ENCODE results near the gene VAV2. TPM values are rescaled to one million over a fixed set of nuclear protein-coding genes. Genes with fewer than 3 reads are reported as not detected.
"Not testable (repeated sequence)": the region's sequence is repeated elsewhere in the genome, so short reads cannot be mapped to it uniquely, and the experiment has no call there.

The VAV2 gene
- total RNA-seq, 1 donor from 2014 or later = 21.0 TPM

DNA sequence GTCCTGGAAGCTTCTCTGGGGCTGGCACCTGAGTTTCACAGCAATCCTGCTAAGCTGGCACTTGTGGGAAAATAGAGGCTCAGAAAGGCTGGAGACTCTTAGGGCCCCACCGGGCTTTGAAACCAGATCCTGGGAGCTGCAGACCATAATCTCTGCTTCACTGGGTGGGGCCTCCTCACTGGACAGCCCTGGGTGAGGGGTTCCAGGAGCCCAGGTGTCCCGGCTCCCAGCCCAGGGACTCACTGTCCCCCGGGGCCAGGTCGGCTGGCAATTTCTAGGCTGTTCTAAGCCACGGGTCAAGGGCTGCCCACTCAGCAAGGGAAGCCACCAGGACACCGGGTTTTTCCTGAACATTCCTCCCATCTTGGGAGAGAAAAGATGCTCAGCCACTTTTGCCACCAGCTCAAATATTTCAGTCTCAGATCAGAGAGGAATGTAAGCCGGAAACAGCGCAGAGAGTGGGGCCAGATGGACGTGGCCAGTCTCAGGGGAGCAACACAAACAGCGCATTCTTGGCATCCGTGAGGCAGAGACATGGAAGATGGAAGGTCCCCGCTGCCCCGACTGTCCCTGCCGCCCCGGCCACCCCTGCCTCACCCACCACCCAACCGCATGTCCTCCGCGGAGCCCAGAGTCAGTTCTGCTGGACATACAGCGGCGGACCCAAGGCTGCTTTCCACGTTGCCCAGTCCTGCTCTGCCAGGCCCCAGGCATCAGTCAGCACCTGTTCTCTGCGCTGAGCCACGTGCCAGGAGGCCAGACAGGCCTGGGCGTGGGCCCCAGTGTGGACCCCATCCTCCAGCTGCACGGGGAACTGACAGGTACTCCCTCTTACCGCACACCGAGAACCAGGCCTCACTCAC lies 72.6 kb downstream of the VAV2 start:
- no peak for DNase-seq (ENCODE audit: low read depth, low spot score)

DNA sequence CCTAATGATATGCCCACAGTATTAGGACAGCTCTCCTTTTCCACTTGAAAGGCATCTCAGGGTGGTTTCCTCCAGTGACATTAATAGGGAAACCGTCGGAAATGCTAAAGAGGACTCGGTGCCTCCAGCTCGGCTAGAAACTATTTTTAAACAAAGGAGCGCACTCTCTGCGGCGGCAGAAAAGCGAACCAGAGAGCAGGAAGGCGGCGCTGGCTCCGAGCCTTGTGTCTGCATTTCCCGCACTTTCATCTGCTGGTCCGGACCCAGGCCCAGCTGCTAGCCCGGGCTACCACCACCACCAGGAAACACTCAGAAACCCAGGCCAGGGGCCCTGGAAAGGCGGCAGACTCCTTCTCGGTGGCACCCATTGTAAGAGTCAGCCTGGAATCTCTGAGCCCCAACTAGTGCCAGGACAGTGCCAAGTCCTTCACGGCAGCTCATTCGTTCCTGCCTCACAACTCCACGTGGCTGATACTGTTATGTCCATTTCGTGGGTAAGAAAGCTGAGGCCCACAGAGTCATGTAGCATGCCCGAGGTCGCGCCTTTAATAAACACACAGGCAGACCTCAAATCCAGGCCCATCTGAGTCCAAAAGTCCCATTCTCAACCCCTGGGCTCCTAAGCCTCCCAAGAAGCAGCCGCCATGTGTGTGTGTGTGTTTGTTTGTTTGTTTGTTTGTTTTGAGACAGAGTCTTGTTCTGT lies 73.9 kb downstream of the VAV2 start:
- no peak for DNase-seq (ENCODE audit: low read depth, low spot score)

DNA sequence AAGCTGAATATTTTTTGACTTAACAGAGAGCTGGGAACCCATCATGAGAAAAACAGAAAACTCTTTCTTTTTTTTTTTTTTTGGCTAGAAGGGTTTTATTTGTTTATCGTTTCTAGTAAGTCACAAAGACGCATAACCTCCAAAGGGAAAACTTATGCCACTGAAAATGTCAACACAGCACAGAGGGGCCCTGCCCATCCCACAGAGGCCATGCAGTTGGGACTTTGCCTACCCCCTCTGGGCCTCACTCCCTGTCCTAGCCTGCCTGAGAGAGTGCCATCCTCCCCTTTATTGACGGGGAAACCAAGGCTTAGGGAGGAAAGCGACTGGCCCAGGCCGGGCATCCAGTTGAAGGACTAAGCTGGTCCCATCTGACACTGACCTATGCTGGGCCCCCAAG lies 74.7 kb downstream of the VAV2 start:
- no peak for DNase-seq (ENCODE audit: low read depth, low spot score)

DNA sequence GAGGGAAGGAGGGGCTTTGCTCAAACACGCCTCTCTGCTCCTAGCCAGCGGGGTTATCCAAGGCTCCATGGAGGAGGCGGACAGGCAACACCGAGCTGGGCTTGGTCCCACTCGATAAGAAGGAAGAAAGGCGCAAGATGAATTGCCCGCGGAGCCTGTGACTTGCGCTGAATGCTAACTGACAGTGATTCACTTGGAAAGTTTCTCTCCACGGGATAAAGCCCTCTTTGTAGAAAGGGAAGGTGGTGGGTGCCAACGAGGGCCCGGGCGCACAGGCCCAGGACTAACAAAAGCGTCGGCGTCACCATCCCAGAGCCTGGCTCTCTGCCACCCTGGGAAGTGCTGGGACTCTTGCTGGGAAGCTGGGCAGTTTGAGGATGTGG lies 76.0 kb downstream of the VAV2 start:
- no peak for DNase-seq (ENCODE audit: low read depth, low spot score)

DNA sequence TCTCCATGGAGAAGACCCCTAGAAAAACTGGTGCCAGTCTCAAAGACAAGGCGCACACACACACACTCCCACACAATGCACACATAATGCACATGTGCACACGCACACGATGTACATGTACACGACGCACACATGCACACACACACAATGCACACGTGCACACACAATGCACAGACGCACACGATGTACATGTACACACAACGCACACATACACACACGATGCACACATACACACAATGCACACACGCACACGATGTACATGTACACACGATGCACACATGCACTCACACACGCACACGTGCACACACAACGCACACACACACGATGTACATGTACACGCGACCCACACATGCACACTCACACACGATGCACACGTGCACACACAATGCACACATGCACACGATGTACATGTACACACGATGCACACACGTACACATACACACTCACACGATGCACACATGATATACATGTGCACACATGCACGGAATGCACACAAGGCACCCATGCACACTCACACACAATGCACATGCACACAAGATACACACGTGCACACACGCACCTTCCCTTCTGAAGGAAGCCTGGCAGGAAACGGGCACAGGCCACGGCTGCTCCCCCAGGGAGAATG lies 76.5 kb downstream of the VAV2 start:
- DNase-seq (ENCODE audit: low read depth, low spot score) = no peak

DNA sequence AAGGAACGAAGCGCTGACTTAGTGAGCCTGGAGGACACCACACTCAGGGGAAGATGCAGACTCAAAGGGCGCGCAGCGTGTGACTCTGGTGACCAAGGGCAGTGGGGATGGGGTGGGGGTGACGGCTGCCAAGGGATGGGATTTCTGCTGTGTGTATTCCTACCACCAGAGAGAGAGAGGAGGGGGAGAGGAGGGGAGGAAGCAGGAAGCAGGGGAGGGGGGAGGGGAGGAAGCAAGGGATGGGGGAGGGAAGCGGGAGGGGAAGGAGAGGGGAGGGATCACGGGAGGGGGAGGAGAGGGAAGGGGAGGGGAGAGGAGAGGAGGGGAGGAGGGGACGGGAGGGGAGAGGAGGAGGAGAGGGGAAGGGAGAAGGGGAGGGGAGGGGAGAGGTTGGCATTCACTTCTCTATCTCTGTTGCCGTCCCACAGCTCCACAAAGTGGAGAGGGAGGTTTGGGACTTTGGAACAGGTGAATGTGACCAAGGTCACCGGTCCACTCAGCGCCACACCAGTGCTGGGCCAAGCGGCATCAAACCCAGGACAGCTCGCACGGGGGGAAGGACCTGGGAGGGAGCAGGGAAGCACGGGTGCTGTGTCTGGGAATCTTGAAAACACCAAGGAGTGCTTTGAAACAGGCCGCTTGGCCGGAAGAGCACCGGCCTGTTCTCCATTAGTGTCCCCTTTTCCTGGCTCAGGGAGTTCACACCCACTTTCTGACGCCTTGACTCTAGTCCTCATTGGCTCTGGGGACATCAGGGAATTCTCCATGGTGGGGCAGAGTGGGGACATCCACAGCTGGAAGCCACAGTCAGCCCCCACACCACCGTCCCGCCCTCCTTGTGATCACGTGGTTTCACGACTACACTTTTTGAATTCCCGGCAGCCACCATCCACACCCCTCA lies 77.4 kb downstream of the VAV2 start:
- no peak for DNase-seq (ENCODE audit: low read depth, low spot score)

DNA sequence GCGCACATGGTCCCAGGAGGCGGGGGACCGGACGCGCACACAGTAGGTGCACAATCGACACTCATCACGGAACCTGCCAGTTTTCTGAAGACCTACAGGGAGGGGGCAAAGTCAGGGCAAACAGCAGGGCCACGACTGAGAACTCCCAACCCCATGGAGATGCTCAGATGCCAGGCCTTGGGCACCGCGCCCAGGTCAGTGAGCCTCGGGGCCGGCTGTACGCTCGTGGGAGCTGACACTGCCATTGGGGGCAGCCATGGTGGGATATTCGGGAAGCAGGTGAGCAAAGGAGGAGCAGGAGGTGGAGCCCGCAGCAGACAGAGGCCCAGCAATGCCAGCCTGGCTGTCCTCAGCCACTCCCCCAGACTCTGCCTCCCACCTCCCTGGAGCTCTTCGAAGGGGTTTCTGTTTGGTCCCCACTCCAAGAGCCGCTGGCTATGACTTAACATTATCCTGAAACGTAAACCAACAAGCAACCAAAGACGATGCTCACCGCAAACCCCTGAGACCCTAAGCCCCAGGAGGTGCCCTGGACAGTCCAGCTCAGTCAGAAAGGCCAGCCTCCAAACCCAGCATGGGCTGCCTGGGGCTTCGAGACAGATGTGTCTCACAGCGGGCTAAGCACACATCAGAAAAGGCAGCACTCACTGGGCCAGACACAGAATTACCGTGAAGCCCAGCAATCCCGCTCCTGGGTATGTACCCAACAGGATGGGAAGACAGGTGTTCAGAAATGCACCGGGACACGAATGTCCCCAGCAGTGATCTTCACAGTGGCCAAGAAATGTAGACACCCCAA lies 78.4 kb downstream of the VAV2 start:
- no peak for DNase-seq (ENCODE audit: low read depth, low spot score)

DNA sequence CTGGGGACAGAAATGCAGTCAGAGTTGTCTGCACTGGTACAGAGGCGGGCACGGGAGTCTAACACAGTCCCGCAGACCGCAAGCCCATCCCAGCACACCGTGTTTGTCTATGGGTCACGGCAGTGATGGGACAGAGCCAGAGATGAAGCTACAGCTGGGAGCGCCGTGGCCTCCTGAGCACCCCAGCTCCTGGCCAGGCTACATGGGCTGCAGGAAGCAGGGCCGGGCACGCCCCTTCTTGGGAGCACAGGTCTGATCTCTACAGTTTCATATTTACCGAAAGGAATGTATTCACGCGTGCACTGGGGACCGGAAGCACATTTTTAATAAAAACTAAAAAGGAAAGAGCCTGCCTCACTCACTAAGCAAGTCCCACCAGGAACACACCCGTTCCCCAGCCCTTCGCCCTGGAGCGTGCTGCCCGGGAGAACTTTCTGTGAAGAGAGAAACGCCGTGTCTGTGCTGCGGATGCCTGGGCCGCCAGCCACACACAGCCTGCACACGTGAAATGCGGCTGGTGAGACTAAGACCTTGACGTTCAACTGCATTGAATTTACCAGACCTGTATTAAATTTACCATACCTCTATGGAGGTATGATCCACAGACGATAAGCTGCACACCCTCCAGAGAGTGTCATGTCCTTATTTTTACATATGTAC lies 81.1 kb downstream of the VAV2 start:
- no peak for DNase-seq (ENCODE audit: low read depth, low spot score)

DNA sequence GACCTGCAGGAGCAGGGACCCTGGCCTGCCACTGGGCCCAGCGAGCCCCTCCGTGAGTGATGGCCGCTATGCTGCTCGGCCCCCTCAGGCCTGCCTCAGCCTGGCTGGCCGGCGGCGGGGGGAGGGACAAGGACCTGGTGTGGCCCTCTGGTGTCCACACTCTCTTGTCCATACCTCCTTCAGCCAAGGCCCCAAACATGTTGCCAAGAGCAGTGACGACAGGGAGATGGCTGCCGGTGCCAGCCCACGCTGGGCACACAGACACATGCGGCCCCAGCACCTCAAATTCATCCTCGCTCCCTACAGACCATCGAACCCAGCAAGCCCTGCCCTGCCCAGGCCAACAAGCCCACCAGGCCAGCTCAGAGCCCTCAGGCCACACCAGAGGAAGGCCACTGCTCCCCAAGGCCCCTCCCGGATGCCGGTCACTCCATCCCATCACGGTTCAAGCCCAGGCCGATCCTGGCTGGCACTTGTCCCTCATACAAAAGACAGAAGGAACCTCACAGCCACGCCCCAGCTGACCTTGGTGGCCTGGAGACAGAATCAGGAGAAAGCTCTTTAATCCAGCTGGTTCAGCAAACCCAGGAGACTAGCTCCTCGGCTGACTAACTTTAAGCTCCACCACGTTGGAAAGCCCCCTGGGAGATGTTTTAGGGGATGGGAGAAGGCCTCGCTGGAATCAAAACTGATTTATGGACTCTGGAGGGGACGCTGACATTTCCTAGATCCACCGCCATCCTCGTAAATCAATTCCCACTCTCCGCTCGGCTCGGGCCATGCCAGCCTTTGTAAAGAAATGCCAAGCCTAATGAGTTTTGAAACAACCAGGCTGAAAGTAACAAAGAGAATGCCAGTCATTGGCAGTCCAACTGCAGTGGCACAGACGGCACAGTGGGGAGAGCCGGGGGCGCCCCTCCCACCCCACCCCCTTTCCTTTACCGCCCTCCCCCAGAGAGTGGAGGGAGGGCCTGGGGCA lies 84.9 kb downstream of the VAV2 start:
- no peak for DNase-seq (ENCODE audit: low read depth, low spot score)

DNA sequence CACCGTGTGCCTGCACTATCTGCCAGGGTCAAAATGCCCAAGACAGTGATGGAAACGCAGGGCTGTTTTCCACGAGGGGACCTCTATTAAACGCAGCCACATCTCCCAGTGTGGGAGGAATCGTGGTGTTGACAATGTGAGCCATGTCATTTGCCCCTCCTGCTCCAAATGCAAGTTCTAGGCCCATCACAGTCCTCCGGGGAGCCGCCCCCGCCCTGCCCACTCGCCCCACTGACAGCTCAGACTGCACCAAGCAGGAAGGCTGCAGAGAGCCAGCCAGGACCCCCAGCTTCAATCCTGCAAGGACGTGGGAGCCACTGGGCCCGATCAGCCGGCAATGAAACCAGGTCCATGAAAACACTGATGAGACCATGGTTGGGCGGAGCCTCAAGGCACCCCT lies 85.9 kb downstream of the VAV2 start:
- no peak for DNase-seq (ENCODE audit: low read depth, low spot score)

DNA sequence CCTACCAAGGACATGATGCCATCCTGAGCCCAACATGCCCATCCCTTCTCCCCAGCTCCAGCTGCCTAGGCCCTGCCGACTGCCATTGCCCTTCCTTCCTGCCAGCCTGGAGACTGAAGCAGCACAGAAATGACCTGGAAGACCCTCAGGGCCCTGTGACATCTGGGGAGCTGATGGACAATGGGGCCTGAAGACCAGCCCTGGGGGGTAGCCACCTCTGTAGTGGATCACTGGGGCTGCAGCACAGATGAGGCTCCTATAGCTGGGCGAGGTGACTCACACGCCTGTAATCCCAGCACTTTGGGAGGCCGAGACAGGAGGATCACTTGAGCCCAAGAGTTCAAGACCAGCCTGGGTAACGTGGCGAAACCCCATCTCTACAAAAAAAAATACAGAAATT lies 86.6 kb downstream of the VAV2 start:
- no peak for DNase-seq (ENCODE audit: low read depth, low spot score)

DNA sequence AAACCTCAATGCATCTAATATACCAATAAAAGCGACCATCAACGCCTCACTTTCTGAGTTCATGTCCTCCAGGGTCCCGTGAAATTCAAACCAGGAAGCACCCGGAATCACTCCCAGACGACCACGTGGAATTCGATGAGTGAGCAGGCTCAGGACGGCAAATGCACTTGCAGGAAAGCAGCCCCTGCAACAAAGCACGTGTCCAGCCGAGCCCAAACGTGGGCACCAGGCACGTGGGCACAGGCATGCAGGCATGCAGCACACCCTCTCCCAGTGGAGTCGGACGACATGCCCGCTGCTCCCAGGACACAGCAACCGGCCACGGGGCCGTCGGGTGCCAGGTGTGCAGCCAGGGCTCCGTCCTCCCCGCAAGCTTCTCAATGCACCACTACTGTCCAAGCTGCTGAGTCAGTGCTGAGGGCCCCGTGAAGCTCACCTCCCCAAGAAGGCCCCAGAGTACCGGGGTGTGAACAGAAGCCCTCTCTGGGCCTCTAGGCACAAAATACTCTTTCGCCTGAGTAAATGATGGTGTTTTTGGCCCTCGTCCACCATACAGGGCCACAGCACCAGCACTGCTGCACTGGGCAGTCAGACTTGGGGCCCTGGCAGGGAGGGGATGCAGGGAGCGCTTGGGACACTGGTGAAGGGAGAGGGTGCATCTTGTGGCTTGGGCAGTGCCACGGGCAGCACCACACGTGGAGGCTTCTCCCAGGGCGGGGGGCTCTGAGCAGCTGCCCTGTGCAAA lies 87.6 kb downstream of the VAV2 start:
- DNase-seq (ENCODE audit: low read depth, low spot score) = no peak

DNA sequence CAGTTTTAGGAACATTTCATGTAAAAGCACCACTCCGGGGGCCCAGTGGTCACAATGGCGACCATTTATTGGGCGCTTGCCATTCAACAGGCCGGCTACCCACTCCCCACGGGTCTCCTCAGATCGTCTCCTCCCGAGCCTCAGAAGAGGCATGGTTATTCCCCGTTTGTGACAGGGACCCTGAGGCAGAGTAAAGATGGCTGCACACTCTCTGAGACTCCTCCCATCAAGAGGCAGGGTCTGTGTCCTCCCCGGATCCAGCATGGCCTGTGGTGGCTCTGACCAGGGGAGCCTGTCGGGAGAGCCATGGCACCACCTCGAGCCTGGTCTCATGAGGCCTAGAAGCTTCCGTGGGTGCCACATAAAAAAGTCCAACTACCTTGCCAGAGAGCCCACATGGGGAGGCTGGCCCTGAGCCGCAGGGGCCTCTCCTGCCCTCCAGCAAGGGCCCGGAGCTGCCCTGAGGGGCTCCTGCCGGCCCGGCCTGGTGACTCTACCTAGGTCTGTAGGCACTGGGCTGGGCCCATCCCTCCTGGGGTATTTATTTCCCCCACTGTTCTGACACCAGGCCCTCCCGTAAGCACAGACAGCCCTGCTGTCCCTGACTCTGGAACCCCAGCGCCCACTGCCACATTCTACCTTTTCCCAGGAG lies 90.8 kb downstream of the VAV2 start:
- no peak for DNase-seq (ENCODE audit: low read depth, low spot score)

DNA sequence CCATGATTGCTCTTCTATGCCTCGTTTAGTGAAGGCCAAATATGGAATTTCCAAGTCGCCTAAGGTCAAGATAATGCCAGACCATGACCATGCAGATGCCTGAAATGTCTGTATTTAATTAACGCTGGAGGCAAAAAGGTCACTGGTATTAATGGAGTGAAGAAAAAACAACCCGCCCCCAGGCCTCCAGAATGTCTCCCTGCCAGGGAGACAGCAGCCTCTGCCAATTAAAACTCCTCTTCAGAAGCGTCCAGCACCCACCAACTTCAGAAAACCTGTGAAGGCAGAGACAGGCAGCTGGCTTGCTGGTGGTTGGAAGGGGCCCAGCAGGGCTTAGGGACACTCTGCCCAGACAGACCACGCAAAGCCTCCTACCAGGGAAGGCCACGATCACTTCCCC lies 94.4 kb downstream of the VAV2 start:
- no peak for DNase-seq (ENCODE audit: low read depth, low spot score)

DNA sequence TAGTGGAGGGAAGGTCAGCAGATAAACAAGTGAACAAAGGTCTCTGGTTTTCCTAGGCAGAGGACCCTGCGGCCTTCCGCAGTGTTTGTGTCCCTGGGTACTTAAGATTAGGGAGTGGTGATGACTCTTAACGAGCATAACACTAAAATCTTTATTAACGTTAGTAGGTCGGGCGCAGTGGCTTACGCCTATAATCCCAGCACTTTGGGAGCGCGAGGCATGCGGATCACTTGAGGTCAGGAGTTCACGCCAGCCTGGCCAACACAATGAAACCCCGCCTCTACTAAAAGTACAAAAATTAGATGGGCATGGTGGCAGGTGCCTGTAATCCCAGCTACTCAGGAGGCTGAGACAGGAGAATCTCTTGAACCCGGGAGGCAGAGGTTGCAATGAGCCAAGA lies 96.1 kb downstream of the VAV2 start:
- DNase-seq (ENCODE audit: low read depth, low spot score) = not testable (repeated sequence)

DNA sequence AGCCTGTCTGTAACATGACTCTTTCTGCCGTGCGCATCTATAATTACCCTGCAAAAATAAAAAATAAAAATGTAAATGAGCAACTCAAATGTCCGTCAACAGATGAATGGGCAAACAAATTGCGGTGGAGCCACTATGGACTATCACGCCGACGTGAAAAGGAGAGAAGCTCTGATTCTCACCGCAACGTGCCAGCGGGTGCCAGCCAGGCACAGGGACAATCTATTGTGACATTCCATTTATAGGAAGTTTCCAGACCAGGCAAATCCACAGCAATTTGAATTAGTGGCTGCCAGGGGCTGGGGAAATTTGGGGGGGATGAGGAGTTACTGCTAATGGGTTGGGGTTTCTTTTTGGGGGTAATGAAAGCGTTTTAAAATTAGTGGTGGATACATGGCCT lies 96.8 kb downstream of the VAV2 start:
- no peak for DNase-seq (ENCODE audit: low read depth, low spot score)

Data from pulmonary artery endothelial cell (primary cell).